ENCODE results near the gene HOOK2.

- TF ChIP-seq CTCF (IDR thresholded peaks at IDR 0.05; ENCODE audit: insufficient read depth, low read depth, low read length): no peak
- TF ChIP-seq EZH2 (IDR thresholded peaks at IDR 0.05; ENCODE audit: insufficient read depth, low read length): no peak
These were observed 25.1 kb upstream of the HOOK2 start for GRCh38 chr19:12800466-12800770.

Measured in astrocyte (in vitro differentiated cells and primary cell).